SK-N-SH treated with all-trans-retinoic acid at 6 μM for 48 hours (cell line): ENCODE results near the gene BFSP2.
"Not testable (repeated sequence)": the region's sequence is repeated elsewhere in the genome, so short reads cannot be mapped to it uniquely, and the experiment has no call there.

Experiments used
- ATAC-seq: fragments of 200-7000 bp; cut with Tn5 transposase; 3 replicates; pipeline ENCODE4 v1.9.1; 2020; ENCODE audit warnings: mild to moderate bottlenecking, moderate library complexity
- BACH2 ChIP-seq: fragments of 250-450 bp; sonication (Bioruptor Pico); IDR thresholded peaks from 2 replicates; pipeline ENCODE4 v1.9.0; 2021; ENCODE audit warnings: mild to moderate bottlenecking, borderline replicate concordance
- CSRNP3 ChIP-seq: fragments of 250-450 bp; sonication (Bioruptor Pico); IDR thresholded peaks from 2 replicates; pipeline ENCODE4 v1.5.1; 2021; ENCODE audit warnings: mild to moderate bottlenecking, moderate library complexity
- ESRRG ChIP-seq: fragments of 250-450 bp; sonication (Bioruptor Pico); IDR thresholded peaks from 2 replicates; pipeline ENCODE4 v1.6.1; 2021; ENCODE audit warnings: mild to moderate bottlenecking
- GLIS3 ChIP-seq: fragments of 250-450 bp; sonication (Bioruptor Pico); IDR thresholded peaks from 2 replicates; pipeline ENCODE4 v1.5.0; 2020; ENCODE audit warnings: mild to moderate bottlenecking, moderate library complexity
- ISL1 ChIP-seq: fragments of 250-450 bp; sonication (Bioruptor Pico); IDR thresholded peaks from 2 replicates; pipeline ENCODE4 v2.1.2; 2022; ENCODE audit warnings: mild to moderate bottlenecking, moderate library complexity
- OSR1 ChIP-seq: fragments of 250-450 bp; sonication (Bioruptor Pico); IDR thresholded peaks from 2 replicates; pipeline ENCODE4 v1.8.0; 2022; ENCODE audit warnings: moderate library complexity, mild to moderate bottlenecking, inconsistent platforms
- PATZ1 ChIP-seq: fragments of 250-450 bp; sonication (Bioruptor Pico); IDR thresholded peaks from 2 replicates; pipeline ENCODE4 v1.8.0; 2020; ENCODE audit warnings: mild to moderate bottlenecking, moderate library complexity, borderline replicate concordance
- POU6F1 ChIP-seq: fragments of 250-450 bp; sonication (Bioruptor Pico); IDR thresholded peaks from 2 replicates; pipeline ENCODE4 v1.8.0; 2021; ENCODE audit warnings: low read depth, mild to moderate bottlenecking, moderate library complexity, borderline replicate concordance
- PPARA ChIP-seq: fragments of 250-450 bp; sonication (Bioruptor Pico); IDR thresholded peaks from 2 replicates; pipeline ENCODE4 v1.5.0; 2020; ENCODE audit warnings: mild to moderate bottlenecking, borderline replicate concordance
- RARB ChIP-seq: fragments of 250-450 bp; sonication (Bioruptor Pico); IDR thresholded peaks from 2 replicates; pipeline ENCODE4 v1.8.0; 2021; ENCODE audit warnings: mild to moderate bottlenecking, moderate library complexity
- SNAI2 ChIP-seq: fragments of 250-450 bp; sonication (Bioruptor Pico); IDR thresholded peaks from 2 replicates; pipeline ENCODE4 v1.5.0; 2020; ENCODE audit warnings: mild to moderate bottlenecking, moderate library complexity
- TCF4 ChIP-seq: fragments of 250-450 bp; sonication (Bioruptor Pico); IDR thresholded peaks from 2 replicates; pipeline ENCODE4 v1.8.0; 2021; ENCODE audit warnings: mild to moderate bottlenecking, moderate library complexity, borderline replicate concordance
- TOX ChIP-seq: fragments of 250-450 bp; sonication (Bioruptor Pico); IDR thresholded peaks from 2 replicates; pipeline ENCODE4 v1.8.0; 2021; ENCODE audit warnings: mild to moderate bottlenecking, moderate library complexity, borderline replicate concordance
- TSHZ2 ChIP-seq: fragments of 250-450 bp; sonication (Bioruptor Pico); IDR thresholded peaks from 2 replicates; pipeline ENCODE4 v1.5.0; 2020; ENCODE audit warnings: mild to moderate bottlenecking, moderate library complexity
- ZC3H10 ChIP-seq: fragments of 250-450 bp; sonication (Bioruptor Pico); IDR thresholded peaks from 2 replicates; pipeline ENCODE4 v1.5.1; 2021; ENCODE audit warnings: mild to moderate bottlenecking, moderate library complexity
- ZFP3 ChIP-seq: fragments of 250-450 bp; sonication (Bioruptor Pico); IDR thresholded peaks from 2 replicates; pipeline ENCODE4 v1.5.0; 2020; ENCODE audit warnings: mild to moderate bottlenecking, moderate library complexity
- ZNF565 ChIP-seq: fragments of 450-650 bp; formaldehyde crosslinking; conservative IDR thresholded peaks from 2 replicates; pipeline ENCODE4 v1.5.0; 2020; ENCODE audit warnings: low read depth, mild to moderate bottlenecking, moderate library complexity
- ZNF70 ChIP-seq: fragments of 450-650 bp; formaldehyde crosslinking; IDR thresholded peaks from 2 replicates; pipeline ENCODE4 v1.5.0; 2020; ENCODE audit warnings: mild to moderate bottlenecking, moderate library complexity
- ZNF8 ChIP-seq: fragments of 450-650 bp; formaldehyde crosslinking; IDR thresholded peaks from 2 replicates; pipeline ENCODE4 v1.5.0; 2020; ENCODE audit warnings: mild to moderate bottlenecking, moderate library complexity
- TF ChIP-seq, protein P1 (sequence below): fragments of 250-450 bp; sonication (Bioruptor Pico); IDR thresholded peaks from 2 replicates; pipeline ENCODE4 v1.5.1; 2020; ENCODE audit warnings: low read depth, mild to moderate bottlenecking, moderate library complexity

BFSP2 gene

DNA sequence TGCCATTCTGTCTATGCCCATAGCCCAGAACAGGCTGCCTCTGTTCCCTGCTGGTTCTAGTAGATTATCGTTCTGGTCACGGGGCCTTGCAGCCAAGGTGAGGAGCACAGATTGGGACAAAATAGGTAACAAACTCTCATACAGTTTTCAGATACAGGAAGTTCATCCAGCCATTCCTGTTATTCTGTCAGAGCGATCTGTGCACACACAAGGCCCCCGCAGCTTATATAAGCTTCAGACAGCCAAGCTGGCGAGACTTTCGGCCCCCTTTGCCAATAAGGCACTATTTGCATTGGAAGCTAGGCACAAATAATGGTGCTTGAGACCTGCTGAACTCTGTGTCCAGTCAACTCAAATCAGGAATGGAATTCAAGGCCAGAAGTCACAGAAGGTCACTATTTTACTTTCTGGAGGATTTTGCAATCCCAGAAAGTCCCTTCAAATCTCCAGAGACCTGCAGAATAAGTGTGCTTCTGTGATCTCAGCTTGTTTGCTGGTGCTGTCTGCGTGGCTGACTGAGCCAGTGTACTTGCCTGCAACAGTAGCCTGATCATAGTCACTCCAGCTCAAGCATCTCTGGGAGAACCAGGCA lies 69.4 kb downstream of the BFSP2 start (continued):
- TF ChIP-seq POU6F1 (CRISPR knock-in tag) (no peak), SNAI2 (CRISPR knock-in tag) (no peak), ESRRG (CRISPR knock-in tag) (no peak), ISL1 (no peak), TCF4 (no peak), PATZ1 (CRISPR knock-in tag) (no peak)

DNA sequence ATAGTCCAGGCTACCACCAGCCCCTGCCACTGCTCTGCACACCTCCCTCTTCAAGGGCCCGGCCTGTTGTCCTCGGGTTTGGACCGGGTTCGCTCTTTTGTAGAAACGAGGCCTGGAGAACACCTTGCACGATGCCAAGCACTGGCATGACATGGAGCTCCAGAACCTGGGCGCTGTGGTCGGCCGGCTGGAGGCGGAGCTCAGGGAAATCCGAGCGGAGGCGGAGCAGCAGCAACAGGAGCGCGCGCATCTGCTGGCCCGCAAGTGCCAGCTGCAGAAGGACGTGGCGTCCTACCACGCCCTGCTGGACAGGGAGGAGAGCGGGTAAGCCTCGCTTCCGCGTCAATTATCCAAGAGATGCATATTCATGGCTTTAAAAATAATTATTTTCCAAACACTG lies 72.4 kb downstream of the BFSP2 start:
- no peak for ATAC-seq

GRCh38 chr3:133472889-133473288 lies 73.0 kb downstream of the BFSP2 start:
- TF ChIP-seq SNAI2 (CRISPR knock-in tag), result no peak
- TF ChIP-seq BACH2 (CRISPR knock-in tag), result no peak
- no peak for TF ChIP-seq TSHZ2
- no peak for TF ChIP-seq TOX
- TF ChIP-seq PPARA, result no peak
- TF ChIP-seq ZNF70 (CRISPR knock-in tag), result no peak
- TF ChIP-seq ZC3H10 (CRISPR knock-in tag), result no peak
- no peak for TF ChIP-seq TCF4
- no peak for TF ChIP-seq RARB (CRISPR knock-in tag)
- TF ChIP-seq CSRNP3 (CRISPR knock-in tag), result no peak
- TF ChIP-seq ZNF8, result no peak
- ATAC-seq, result no peak

More for the DNA sequence above, 72.4 kb downstream of the BFSP2 start:
- TF ChIP-seq CSRNP3 (CRISPR knock-in tag), result no peak
- TF ChIP-seq ZC3H10 (CRISPR knock-in tag), result no peak
- no peak for TF ChIP-seq GLIS3
- TF ChIP-seq PPARA, result no peak
- TF ChIP-seq RARB (CRISPR knock-in tag), result no peak
- no peak for TF ChIP-seq POU6F1 (CRISPR knock-in tag)
- TF ChIP-seq SNAI2 (CRISPR knock-in tag), result no peak
- no peak for TF ChIP-seq ZNF8
- TF ChIP-seq ZFP3 (CRISPR knock-in tag), result no peak
- TF ChIP-seq TCF4, result no peak
- TF ChIP-seq TOX, result no peak
- TF ChIP-seq, protein P1, sequence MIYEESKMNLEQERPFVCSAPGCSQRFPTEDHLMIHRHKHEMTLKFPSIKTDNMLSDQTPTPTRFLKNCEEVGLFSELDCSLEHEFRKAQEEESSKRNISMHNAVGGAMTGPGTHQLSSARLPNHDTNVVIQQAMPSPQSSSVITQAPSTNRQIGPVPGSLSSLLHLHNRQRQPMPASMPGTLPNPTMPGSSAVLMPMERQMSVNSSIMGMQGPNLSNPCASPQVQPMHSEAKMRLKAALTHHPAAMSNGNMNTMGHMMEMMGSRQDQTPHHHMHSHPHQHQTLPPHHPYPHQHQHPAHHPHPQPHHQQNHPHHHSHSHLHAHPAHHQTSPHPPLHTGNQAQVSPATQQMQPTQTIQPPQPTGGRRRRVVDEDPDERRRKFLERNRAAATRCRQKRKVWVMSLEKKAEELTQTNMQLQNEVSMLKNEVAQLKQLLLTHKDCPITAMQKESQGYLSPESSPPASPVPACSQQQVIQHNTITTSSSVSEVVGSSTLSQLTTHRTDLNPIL (CRISPR knock-in tag), result no peak
- no peak for TF ChIP-seq OSR1 (CRISPR knock-in tag)
- TF ChIP-seq ISL1, result no peak
- TF ChIP-seq ZNF565 (CRISPR knock-in tag), result no peak
- TF ChIP-seq, all 23 proteins: peak for 0

DNA sequence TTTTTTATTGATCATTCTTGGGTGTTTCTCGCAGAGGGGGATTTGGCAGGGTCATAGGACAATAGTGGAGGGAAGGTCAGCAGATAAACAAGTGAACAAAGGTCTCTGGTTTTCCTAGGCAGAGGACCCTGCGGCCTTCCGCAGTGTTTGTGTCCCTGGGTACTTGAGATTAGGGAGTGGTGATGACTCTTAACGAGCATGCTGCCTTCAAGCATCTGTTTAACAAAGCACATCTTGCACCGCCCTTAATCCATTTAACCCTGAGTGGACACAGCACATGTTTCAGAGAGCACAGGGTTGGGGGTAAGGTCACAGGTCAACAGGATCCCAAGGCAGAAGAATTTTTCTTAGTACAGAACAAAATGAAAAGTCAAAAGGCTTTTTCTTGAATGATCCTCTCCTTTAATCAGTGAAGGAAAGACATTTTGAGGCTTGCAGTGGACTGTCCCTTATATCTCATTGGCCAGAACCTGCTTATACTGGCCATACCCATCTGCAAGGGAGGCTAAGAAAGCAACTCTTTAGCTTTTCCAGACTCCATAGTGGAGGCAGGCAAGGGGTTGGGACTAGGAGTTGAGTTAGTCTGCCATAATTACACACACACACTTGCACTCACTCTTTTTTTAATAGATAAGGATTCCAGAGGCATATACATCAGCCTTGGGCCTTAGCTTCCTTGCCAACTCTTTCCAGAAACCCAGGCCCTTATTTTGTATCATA lies 73.8 kb downstream of the BFSP2 start:
- ATAC-seq, result not testable (repeated sequence)
